Stimulated activated CD4-positive, alpha-beta T cell treated with anti-CD3 and anti-CD28 coated beads, Interleukin-1b, Interleukin-23, amount 100 ng/mL, for 24 hours (primary cell): Measurements from ENCODE around the gene CDC42BPG.
"Not testable (repeated sequence)": the region's sequence is repeated elsewhere in the genome, so short reads cannot be mapped to it uniquely, and the experiment has no call there.

Experiments
- DNase-seq, 4 experiments: peaks; one replicate each; pipeline ENCODE4 v3.0.0-alpha.2; 2020; ENCODE audit warnings: low read depth in 4 of 4, low spot score in 1 of 4

Gene CDC42BPG

DNA sequence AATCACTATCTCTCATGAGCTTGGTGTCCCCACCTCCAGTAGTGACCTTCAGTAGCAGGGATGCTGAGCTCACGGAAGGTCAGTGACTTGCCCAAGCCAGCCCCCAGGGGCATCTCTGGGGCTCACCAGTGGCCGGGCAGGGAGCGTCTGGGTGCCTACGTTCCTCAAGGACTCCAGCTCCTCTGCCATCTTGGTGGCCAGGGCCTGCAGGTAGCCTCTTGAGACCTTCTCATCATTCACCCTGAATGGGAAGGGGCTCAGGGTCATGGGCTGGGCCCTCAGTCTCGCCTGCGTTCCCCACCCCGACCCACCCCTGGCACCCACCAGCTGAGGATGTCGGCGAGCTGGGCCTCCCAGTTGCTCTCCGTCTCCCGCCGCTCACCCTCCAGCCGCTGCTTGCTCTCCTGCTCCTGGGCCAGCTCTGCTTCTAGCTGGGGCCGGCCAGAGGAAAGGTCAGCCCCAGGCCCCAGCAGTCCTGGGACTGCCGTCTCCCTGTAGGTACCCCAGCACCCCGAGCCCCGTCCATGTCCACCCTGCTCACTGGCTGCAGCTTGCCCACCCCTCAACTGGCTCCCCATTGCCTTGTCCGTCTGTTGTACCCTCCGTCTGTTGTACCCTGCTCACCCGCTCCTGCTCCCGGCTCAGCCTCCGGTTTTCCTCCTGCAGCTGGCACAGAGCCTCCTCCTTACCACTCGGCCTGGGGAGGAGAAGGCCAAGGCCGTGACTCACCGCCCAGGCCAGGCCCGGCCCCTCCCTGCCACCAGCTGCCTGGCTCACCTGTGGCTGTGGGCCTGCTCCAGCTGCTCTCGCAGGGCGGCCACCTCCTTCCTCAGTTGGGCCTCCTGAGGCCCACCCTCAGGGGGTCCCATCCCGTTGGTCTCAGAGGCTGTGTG is 9.5 kb downstream of the CDC42BPG start:
- no peak for DNase-seq

DNA sequence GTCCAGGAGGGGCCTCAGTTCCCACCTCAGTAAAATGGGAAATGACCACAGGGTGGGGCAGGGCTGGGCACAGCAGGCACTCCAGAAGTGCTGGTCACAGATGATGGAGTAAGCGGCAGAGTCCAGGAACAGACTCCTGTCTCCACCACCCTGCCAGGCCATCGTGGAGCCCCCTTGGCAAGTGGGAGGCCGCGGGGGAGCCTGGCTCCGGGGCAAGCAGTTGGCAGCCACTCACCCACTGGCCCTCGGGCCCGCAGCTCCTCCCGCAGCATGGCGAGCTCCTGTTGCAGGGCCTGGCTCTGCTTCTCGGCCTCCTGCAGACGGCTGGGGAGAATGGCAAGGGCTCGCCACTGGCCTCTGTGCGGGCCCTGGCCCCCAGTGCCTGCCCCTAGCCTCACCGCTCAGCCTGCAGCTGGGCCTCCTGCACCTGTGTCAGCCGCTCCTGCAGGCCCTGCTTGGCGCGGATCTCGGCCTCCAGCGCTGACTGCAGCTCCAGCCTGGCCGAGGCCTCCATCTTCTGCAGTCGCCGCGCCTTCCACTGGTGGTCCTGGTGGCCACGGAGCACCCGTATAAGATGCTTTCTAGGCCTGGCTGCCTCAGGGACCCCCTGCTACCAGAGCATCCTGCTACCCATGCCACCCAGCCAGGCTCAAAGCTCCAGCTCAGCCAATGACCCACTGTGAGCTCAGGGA is 10.3 kb downstream of the CDC42BPG start:
- DNase-seq: no peak

- DNase-seq: no peak
Observed at GRCh38 chr11:64833509-64833908, 10.9 kb downstream of the CDC42BPG start.

- DNase-seq: no peak
Observed at GRCh38 chr11:64833198-64833502, 11.3 kb downstream of the CDC42BPG start.

DNA sequence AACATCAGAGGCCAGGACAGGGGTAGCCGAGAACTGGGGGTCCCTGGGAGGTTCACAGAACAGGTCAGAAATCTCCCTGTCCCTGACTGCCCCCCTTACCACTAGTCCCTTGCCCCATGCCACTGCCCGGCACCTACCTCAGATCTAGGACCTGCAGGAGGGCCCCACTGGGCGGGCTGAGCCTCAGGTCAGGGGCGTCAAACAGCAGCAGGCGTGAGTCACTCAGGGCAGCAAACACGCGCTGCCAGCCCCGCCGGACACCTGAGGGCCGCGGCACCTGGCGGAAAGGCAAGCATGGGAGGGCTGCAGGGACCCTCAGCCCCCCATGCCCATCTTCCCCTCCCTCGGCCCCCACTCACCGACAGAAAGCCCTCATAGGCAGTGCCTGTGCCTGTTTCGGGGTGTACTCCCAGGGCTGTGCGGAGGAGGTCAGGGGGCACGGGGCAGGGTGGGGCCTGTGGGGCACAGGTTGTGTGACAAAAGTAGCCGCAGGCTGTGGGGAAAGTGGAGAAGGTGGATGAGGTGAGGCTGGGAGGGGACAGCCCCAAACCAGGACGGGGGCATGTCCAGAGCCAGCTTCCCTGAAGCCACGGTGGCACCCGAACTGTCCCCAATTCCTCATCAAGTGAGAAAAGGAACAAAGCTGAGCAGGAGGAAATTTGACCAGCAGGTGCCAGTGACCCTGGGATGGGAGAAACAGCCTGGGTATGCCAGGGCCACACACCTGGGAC is 11.8 kb downstream of the CDC42BPG start:
- DNase-seq: no peak

- DNase-seq: no peak
Observed at GRCh38 chr11:64831411-64831891, 13.0 kb downstream of the CDC42BPG start.

GRCh38 chr11:64829536-64830251 is 14.8 kb downstream of the CDC42BPG start:
- no peak for DNase-seq

- no peak for DNase-seq
Observed at GRCh38 chr11:64827451-64827839, 17.0 kb downstream of the CDC42BPG start.

GRCh38 chr11:64826578-64827450 is 17.6 kb downstream of the CDC42BPG start:
- no peak for DNase-seq

DNA sequence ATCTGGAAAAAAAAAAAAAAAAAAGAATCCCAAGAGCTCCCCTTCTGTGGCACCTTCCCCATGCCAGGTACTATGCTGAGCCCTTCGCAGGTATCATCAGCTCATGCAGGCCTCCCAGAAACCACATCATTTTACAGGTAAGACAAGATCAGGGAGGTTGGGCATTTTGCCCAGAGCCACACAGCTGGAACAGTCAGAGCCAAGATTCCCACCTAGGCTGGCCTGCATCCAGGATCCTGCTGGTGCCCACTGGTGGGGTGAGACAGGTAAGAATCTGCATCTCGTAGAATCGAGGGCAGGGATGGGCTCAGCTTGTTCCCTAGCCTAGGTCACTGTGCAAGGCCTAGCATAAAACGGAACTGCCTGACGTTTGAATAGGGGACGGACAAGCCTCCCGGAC is 18.4 kb downstream of the CDC42BPG start:
- no peak for DNase-seq

GRCh38 chr11:64823568-64824119 is 20.8 kb downstream of the CDC42BPG start:
- no peak for DNase-seq

DNA sequence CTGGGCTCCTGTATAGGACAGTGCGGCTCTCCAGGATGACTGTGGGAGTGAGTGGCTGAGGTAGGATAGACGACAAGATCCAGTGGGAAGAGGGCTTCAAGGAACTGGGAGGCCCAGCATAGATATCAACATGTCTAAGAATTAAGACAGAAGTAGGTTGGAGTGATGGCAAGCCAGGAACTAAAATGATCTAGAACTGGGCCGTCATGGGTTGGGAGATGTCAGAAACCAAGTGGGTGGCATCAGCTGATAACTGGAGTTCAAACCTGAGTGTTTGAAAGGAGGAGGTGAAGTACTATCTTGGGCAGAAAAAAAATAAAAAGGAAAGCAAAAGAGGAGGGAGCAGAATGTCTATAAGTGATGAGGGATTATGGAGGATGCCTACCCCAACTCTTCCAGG is 27.0 kb downstream of the CDC42BPG start:
- no peak for DNase-seq

DNA sequence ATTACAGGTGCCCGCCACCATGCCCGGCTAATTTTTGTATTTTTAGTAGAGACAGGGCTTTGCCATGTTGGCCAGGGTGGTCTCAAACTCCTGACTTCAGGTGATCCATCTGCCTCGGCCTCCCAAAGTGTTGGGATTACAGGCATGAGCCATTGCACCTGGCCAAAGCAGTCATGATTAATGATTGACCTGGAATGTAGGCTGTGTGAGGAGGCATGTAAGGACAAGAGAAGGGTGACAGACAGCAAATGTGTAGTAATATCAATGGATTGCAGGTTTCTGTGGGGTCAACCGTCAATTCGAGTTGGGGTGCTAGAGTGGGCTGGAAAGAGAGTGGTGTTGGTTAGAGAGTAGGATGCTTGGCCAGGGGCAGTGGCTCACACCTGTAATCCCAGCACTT is 29.0 kb downstream of the CDC42BPG start:
- DNase-seq: not testable (repeated sequence)

GRCh38 chr11:64814712-64815187 is 29.7 kb downstream of the CDC42BPG start:
- DNase-seq: no peak

- no peak for DNase-seq
Observed at GRCh38 chr11:64813826-64814225, 30.6 kb downstream of the CDC42BPG start.

- no peak for DNase-seq
Observed at GRCh38 chr11:64810891-64811272, 33.6 kb downstream of the CDC42BPG start.

DNA sequence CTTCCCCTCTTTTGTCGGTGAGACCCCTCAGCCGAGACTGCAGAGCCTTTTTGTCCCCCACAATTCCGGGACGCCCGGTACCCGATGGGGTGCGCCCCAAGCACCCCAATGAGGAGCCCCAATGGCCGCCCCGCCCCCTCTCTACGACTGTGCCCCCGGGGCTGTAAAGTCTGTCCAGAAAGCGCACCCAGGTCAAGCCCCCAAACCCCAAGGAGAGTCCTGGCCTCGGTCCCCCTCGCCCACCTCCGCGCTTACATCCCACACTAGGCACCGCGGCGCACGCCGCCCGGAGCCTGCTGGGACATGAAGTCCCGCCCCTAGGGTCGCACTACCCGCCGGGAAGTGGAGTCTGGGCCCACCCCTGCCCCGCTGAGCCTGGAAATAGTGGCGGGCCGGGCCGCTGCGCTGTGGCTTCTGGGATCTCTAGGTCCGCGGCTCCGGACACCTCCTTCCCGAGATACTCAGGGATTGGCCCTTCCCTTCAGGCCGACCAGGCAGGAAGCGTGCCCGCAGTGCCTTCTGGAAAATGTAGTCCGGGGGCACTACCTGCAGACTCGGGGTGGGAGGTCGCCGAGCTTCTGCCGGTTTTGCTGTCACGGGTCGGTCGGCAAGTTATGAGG is 34.1 kb downstream of the CDC42BPG start, which contains the start of gene MEN1:
Gene MEN1, minus strand, starts transcription at position 281 of the 620 bp plus-strand sequence. CDS start 442 bp downstream, outside the sequence.
- peak; percentile 55 to 78 (median 65) for DNase-seq

DNA sequence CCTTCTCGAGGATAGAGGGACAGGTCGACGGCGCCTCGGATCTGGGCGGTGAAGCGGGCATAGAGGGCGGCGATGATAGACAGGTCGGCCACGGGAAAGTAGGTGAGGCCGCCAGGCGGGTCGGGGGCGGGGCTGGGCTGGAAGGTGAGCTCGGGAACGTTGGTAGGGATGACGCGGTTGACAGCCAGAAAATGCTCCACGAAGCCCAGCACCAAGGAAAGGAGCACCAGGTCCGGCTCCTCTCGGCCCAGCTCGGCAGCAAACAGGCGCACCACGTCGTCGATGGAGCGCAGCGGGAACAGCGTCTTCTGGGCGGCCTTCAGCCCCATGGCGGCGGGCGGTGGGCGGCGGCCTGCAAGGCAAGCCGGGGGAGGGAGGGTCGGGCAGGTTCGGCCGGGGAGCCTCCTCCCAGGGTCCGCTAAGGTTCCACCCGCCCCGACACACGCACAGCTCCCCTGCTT is 34.6 kb downstream of the CDC42BPG start:
- DNase-seq: no peak

- DNase-seq: no peak
Observed at GRCh38 chr11:64805481-64805880, 39.0 kb downstream of the CDC42BPG start.
